ENCODE data around the gene MIPEP.

DNA sequence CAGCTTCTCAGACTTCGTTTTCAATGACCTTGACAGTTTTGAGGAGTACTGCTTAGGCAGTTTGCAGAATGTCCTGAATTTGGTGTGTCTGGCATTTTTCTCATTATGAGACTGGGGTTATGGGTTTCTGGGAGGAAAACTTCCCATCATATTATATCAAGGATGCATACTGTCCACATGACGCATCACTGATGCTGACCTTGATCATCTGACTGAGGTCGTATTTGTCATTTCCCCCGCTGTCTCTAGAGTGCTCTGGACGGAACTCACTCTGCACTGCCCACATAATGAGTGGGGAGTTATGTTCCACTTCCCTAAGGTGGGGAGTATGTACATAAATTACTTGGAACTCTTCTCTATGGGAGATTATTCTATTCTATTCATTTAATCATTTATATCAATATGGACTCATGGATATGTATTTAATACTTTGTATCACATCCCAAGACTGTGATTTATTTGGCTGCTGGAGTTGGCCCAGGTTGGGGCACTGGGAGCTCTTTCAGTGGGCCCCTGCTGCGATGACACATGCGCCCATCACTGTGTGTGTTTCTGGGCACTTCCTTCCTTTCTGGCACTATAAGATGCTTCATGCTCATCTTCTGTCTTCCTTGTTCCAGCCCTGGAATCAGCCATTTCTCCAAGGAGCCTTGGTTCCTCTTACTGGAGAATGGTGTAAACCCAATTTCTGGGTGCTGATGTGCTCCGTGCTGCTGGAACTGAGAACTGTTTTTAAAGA lies 138.6 kb downstream of the MIPEP start:
- TF ChIP-seq FUS (optimal IDR thresholded peaks at IDR 0.05; ENCODE audit: low read depth, low read length) (no peak), CTCF (IDR thresholded peaks at IDR 0.05 in 2 of 3, conservative IDR thresholded peaks at IDR 0.05 in 1 of 3; ENCODE audit: insufficient read depth in 2 of 3, low read depth in 1 of 3, low read length in 3 of 3) (no peak), POU5F1 (IDR thresholded peaks at IDR 0.05; ENCODE audit: borderline replicate concordance, low read depth, low read length, partially characterized antibody) (no peak), HDAC1 (IDR thresholded peaks at IDR 0.05) (no peak), CEBPB (tag; IDR thresholded peaks at IDR 0.05) (no peak), ZNF609 (CRISPR knock-in tag; IDR thresholded peaks at IDR 0.05; ENCODE audit: borderline replicate concordance) (no peak), MYC (IDR thresholded peaks at IDR 0.05; ENCODE audit: low read depth, low read length) (no peak), MYC (CRISPR knock-in tag; IDR thresholded peaks at IDR 0.05; ENCODE audit: borderline replicate concordance, low read depth) (no peak), ZNF354B (CRISPR knock-in tag; IDR thresholded peaks at IDR 0.05) (no peak), TEAD1 (CRISPR knock-in tag; IDR thresholded peaks at IDR 0.05) (no peak), EP300 (IDR thresholded peaks at IDR 0.05; ENCODE audit: low read length) (no peak), RBBP5 (IDR thresholded peaks at IDR 0.05; ENCODE audit: borderline replicate concordance, insufficient read depth, low read length, poor library complexity, severe bottlenecking) (no peak), TBL1XR1 (IDR thresholded peaks at IDR 0.05; ENCODE audit: low read length in 2 of 2) (no peak), ZNF24 (IDR thresholded peaks at IDR 0.05) (no peak)

All from K562 (cell line).